Measurements from ENCODE around the gene ACIN1.

GRCh38 chr14:23049011-23049410 is 45.9 kb downstream of the ACIN1 start:
- TF ChIP-seq CTCF (IDR thresholded peaks at IDR 0.05) (no peak), POLR2A (IDR thresholded peaks at IDR 0.05) (no peak), EP300 (IDR thresholded peaks at IDR 0.05) (no peak)

All from ovary (tissue), 3 donors.